ENCODE measurements around the gene FAM171A1. TPM values are rescaled to one million over a fixed set of nuclear protein-coding genes. Genes with fewer than 3 reads are reported as not detected.
"Not testable (repeated sequence)": the region's sequence is repeated elsewhere in the genome, so short reads cannot be mapped to it uniquely, and the experiment has no call there.

The FAM171A1 gene
- polyA plus RNA-seq, 1 donor (not counting 4 experiments of a cell fraction or from before 2014, with no cell fraction given), result 8.8 TPM

- no peak overlapping the region for H3K4me2 ChIP-seq (ENCODE audit: control insufficient read depth, extremely low read depth, insufficient read depth, low read depth, low read length)
- H3K9ac ChIP-seq (ENCODE audit: control insufficient read depth, extremely low read depth, insufficient read depth, low read length), result no peak overlapping the region
- FAIRE-seq (no peak), DNase-seq (ENCODE audit: low read depth, low spot score) (no peak)
- H3K4me1 ChIP-seq (ENCODE audit: control insufficient read depth, extremely low read depth, insufficient read depth, low read length), result no peaks in the 10 kb centered on the region
- H3K27ac ChIP-seq (ENCODE audit: control insufficient read depth, insufficient read depth, low read length), result no peak overlapping the region
- H2AFZ ChIP-seq (ENCODE audit: control insufficient read depth, low read length), result no peak overlapping the region
- H4K20me1 ChIP-seq (ENCODE audit: control insufficient read depth, extremely low read depth, insufficient read depth, low read length), result no peaks in the 10 kb centered on the region
- dilution Hi-C loops (cut with MboI; ENCODE audit: extremely low pct_ligation_motif_present, low sequenced_read_pairs), result no loop called here
- TF ChIP-seq EZH2 (IDR thresholded peaks at IDR 0.05; ENCODE audit: low read length) (no peak), CTCF (optimal IDR thresholded peaks at IDR 0.05 in 1 of 3, IDR thresholded peaks at IDR 0.05 in 1 of 3, conservative IDR thresholded peaks at IDR 0.05 in 1 of 3; ENCODE audit: extremely low read depth in 1 of 3, insufficient read depth in 2 of 3, low read length in 3 of 3) (no peak)
- no peaks in the 10 kb centered on the region for H3K27me3 ChIP-seq (ENCODE audit: control insufficient read depth, extremely low read depth, insufficient read depth, low read length)
- no peaks in the 10 kb centered on the region for H3K36me3 ChIP-seq (ENCODE audit: control insufficient read depth in 2 of 2, extremely low read depth in 1 of 2, insufficient read depth in 2 of 2, low read length in 2 of 2)
- H3K79me2 ChIP-seq (ENCODE audit: control insufficient read depth, insufficient read depth, low read length), result no peaks in the 10 kb centered on the region
- H3K9me1 ChIP-seq (ENCODE audit: control insufficient read depth, extremely low read depth, insufficient read depth, low read length), result no peaks in the 10 kb centered on the region
- H3K9me3 ChIP-seq (ENCODE audit: control insufficient read depth, low read depth, low read length), result no peaks in the 10 kb centered on the region
- no peak overlapping the region for H3K4me3 ChIP-seq (ENCODE audit: control insufficient read depth in 2 of 3, extremely low read depth in 1 of 3, insufficient read depth in 2 of 3, low read depth in 1 of 3, low read length in 3 of 3)
These were observed 39.9 kb upstream of the FAM171A1 start for GRCh38 chr10:15411010-15411409.

- H3K9ac ChIP-seq (ENCODE audit: control insufficient read depth, extremely low read depth, insufficient read depth, low read length), result not testable (repeated sequence)
These were observed 38.3 kb upstream of the FAM171A1 start for GRCh38 chr10:15409350-15409749.

GRCh38 chr10:15408557-15408956 is 37.5 kb upstream of the FAM171A1 start:
- FAIRE-seq (no peak), DNase-seq (ENCODE audit: low read depth, low spot score) (no peak)
- H2AFZ ChIP-seq (ENCODE audit: control insufficient read depth, low read length), result no peak overlapping the region
- H3K36me3 ChIP-seq (ENCODE audit: control insufficient read depth in 2 of 2, extremely low read depth in 1 of 2, insufficient read depth in 2 of 2, low read length in 2 of 2), result no peaks in the 10 kb centered on the region
- no peaks in the 10 kb centered on the region for H4K20me1 ChIP-seq (ENCODE audit: control insufficient read depth, extremely low read depth, insufficient read depth, low read length)
- no peaks in the 10 kb centered on the region for H3K79me2 ChIP-seq (ENCODE audit: control insufficient read depth, insufficient read depth, low read length)
- H3K4me2 ChIP-seq (ENCODE audit: control insufficient read depth, extremely low read depth, insufficient read depth, low read depth, low read length), result no peak overlapping the region
- no peaks in the 10 kb centered on the region for H3K9me1 ChIP-seq (ENCODE audit: control insufficient read depth, extremely low read depth, insufficient read depth, low read length)
- H3K27me3 ChIP-seq (ENCODE audit: control insufficient read depth, extremely low read depth, insufficient read depth, low read length), result no peaks in the 10 kb centered on the region
- no peaks in the 10 kb centered on the region for H3K9me3 ChIP-seq (ENCODE audit: control insufficient read depth, low read depth, low read length)
- no peak overlapping the region for H3K27ac ChIP-seq (ENCODE audit: control insufficient read depth, insufficient read depth, low read length)
- H3K9ac ChIP-seq (ENCODE audit: control insufficient read depth, extremely low read depth, insufficient read depth, low read length), result no peak overlapping the region
- H3K4me1 ChIP-seq (ENCODE audit: control insufficient read depth, extremely low read depth, insufficient read depth, low read length), result no peaks in the 10 kb centered on the region
- dilution Hi-C loops (cut with MboI; ENCODE audit: extremely low pct_ligation_motif_present, low sequenced_read_pairs), result no loop called here
- H3K4me3 ChIP-seq (ENCODE audit: control insufficient read depth in 2 of 3, extremely low read depth in 1 of 3, insufficient read depth in 2 of 3, low read depth in 1 of 3, low read length in 3 of 3), result no peak overlapping the region
- TF ChIP-seq EZH2 (IDR thresholded peaks at IDR 0.05; ENCODE audit: low read length) (no peak), CTCF (optimal IDR thresholded peaks at IDR 0.05 in 1 of 3, IDR thresholded peaks at IDR 0.05 in 1 of 3, conservative IDR thresholded peaks at IDR 0.05 in 1 of 3; ENCODE audit: extremely low read depth in 1 of 3, insufficient read depth in 2 of 3, low read length in 3 of 3) (no peak)

More at GRCh38 chr10:15409350-15409749, 38.3 kb upstream of the FAM171A1 start:
- H3K27me3 ChIP-seq (ENCODE audit: control insufficient read depth, extremely low read depth, insufficient read depth, low read length); H3K9me3 ChIP-seq (ENCODE audit: control insufficient read depth, low read depth, low read length); H3K79me2 ChIP-seq (ENCODE audit: control insufficient read depth, insufficient read depth, low read length); H3K4me1 ChIP-seq (ENCODE audit: control insufficient read depth, extremely low read depth, insufficient read depth, low read length); H3K27ac ChIP-seq (ENCODE audit: control insufficient read depth, insufficient read depth, low read length); H2AFZ ChIP-seq (ENCODE audit: control insufficient read depth, low read length); H4K20me1 ChIP-seq (ENCODE audit: control insufficient read depth, extremely low read depth, insufficient read depth, low read length); H3K4me2 ChIP-seq (ENCODE audit: control insufficient read depth, extremely low read depth, insufficient read depth, low read depth, low read length); DNase-seq (ENCODE audit: low read depth, low spot score); H3K4me3 ChIP-seq (ENCODE audit: control insufficient read depth in 2 of 3, extremely low read depth in 1 of 3, insufficient read depth in 2 of 3, low read depth in 1 of 3, low read length in 3 of 3); FAIRE-seq; H3K9me1 ChIP-seq (ENCODE audit: control insufficient read depth, extremely low read depth, insufficient read depth, low read length); dilution Hi-C loops (cut with MboI; ENCODE audit: extremely low pct_ligation_motif_present, low sequenced_read_pairs); H3K36me3 ChIP-seq (ENCODE audit: control insufficient read depth in 2 of 2, extremely low read depth in 1 of 2, insufficient read depth in 2 of 2, low read length in 2 of 2): not testable (repeated sequence)
